ENCODE data around the gene TEX11. TPM values are rescaled to one million over a fixed set of nuclear protein-coding genes. Genes with fewer than 3 reads are reported as not detected.
A peak's percentile ranks its signal among the peaks of the same experiment; 100 is the strongest.

Gene TEX11
- total RNA-seq, 1 experiment from 2014 or later: not detected

GRCh38 chrX:70497026-70497425 lies 411.5 kb downstream of the TEX11 start:
- no peak for DNase-seq (ENCODE audit: low spot score)

DNA sequence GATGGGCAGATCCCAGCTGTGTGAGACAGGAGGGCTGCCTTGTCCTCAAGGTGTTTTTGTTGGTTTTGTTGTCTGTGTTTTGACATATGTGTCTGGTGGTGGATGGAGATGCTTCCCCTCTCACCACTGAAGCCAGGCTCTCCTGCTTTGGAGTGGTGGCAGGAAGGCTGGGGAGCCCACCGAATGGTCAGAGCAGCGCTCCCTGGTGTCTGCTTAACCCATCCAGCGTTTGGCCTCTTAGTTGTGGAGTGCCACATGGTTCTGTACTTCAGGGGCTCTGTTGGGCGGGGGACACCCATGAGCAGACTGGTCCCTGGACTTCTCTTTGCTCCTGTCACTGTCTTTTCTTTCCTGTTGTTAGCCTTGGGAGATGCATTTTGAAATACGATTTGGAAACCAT lies 412.0 kb downstream of the TEX11 start:
- DNase-seq (ENCODE audit: low spot score): no peak

GRCh38 chrX:70494441-70494840 lies 414.1 kb downstream of the TEX11 start:
- no peak for DNase-seq (ENCODE audit: low spot score)

DNA sequence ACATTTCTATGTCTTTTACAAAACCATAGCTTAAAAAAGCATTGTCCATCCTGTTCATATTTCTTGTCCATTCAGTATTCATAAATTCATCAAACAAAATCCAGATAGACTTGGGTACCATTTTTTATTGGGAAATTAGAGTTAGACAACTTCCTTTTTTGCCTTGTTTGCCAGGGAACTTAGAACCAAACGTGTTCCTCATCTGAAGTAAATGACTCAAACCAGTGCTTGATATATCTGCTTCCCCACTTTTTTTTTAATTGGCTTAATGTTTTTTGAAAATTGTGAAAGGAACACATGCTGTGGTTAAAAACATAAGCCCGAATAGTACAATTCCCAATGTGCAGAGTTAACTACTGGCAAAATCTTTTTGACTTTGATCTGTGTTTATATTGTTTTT lies 419.7 kb downstream of the TEX11 start:
- DNase-seq (ENCODE audit: low spot score): no peak

- DNase-seq (ENCODE audit: low spot score): no peak
These were observed 423.0 kb downstream of the TEX11 start for GRCh38 chrX:70485466-70485865.

DNA sequence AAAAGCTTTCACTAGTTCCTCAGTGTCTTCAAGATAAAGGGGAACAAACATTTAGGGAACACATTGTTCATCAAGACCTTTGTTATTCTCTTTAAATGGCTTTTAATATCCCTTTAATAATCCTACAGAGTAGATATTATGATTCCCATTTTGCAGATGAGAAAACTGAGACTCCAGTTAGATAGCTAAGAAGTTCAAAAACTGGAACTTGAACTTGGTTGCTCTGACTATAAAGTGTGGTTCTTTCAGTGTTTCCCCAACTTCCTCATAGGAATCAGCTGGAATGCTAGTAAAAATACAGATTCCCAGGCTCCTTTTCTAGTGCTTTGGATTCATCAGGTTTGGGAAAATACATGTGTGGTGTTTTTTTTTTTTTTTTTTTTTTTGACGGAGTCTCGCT lies 426.2 kb downstream of the TEX11 start:
- DNase-seq (ENCODE audit: low spot score): no peak

DNA sequence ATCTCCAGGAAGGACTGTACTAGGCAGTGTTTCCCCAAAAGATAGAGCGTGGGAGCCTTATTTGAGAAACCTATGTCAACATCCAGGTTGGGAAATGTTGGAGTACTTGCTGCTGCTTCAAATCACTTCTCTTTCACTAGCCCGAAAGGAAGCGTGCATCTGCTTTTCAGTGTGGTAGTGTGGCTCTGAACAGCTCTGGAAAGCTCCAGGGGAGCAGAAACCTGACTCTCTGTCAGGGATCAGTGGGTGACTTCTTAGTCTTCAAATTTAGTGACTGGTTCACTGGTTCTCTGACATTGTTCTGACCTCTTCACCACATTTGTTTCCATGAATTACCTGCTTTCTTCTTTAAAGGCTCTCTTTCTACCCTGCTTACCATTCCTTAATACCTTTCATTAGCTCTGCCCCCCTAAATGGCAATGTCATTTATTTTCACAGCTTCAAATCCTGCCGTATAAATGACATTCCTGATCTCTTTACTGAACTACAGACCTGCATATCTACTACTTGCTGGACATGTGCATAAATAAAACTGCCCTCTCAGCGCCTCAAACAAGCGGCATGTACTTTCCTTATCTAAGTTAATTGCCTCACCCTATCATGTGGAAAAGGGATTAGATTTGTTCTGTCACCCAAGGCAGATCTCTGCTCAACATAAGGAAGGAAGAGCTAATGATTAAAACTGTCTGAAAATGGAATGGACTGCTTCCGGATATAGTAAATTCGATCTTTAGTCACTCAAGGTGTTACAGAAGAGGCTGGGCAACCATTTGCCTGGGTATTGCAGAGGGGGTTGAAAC lies 426.8 kb downstream of the TEX11 start:
- DNase-seq (ENCODE audit: low spot score): no peak

- no peak for DNase-seq (ENCODE audit: low spot score)
These were observed 427.9 kb downstream of the TEX11 start for GRCh38 chrX:70480660-70481018.

- DNase-seq (ENCODE audit: low spot score): no peak
These were observed 428.4 kb downstream of the TEX11 start for GRCh38 chrX:70479922-70480659.

DNA sequence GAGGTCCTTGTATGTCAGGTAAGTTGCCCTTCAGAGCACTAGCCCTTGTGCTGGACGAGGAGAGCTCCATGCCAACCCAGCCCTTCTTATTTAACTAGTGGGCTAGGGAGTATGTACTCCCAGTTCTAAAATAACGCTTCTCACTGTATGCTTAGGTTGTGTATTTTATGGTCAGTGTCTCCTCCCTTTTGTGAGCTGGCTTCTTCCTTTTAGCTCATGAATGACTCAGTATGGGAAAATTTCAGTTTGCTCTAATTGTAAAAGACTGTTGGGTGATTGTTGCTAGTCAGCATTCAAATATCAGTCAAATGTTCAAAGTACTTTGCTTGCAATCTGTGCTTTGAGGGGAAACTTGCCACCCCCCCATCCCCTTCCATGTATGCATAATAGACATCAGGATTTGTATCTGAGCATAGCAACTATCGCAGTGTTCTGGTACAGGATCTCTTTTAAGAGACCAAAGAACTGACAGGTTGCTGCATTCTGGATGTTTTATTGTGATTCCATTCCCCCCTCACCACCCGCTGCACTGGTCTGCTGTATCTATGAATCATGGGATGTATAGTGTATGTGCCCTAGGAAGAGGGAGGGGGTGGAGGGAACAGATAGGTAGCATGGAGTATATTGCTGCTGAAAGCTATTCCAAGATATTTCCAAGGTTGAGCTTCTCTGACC lies 429.1 kb downstream of the TEX11 start:
- DNase-seq (ENCODE audit: low spot score): peak; percentile 72

Other genes with a start within 250 kb of the TEX11 start
- not detected in 2 replicates for gene SLC7A3, start 22.4 kb upstream of the TEX11 start, total RNA-seq (2014; rRNA removed; shearing (Covaris generic))
- 69.0 and 101 TPM in 2 replicates for gene SNX12, start 159.6 kb upstream of the TEX11 start, total RNA-seq (2014; rRNA removed; shearing (Covaris generic))
- gene FOXO4, start 187.1 kb upstream of the TEX11 start, total RNA-seq (2014; rRNA removed; shearing (Covaris generic)): 0.98 and 2.4 TPM in 2 replicates
- gene CXorf65, start 198.0 kb upstream of the TEX11 start, total RNA-seq (2014; rRNA removed; shearing (Covaris generic)): not detected in 2 replicates
- 0.22 and 1.4 TPM in 2 replicates for gene IL2RG, start 202.9 kb upstream of the TEX11 start, total RNA-seq (2014; rRNA removed; shearing (Covaris generic))
- gene MED12, start 209.9 kb upstream of the TEX11 start, total RNA-seq (2014; rRNA removed; shearing (Covaris generic)): 16.9 and 26.8 TPM in 2 replicates
- gene NLGN3, start 236.1 kb upstream of the TEX11 start, total RNA-seq (2014; rRNA removed; shearing (Covaris generic)): 0.22 and 0.72 TPM in 2 replicates

All from A172 (cell line).